Ovary (tissue), 9 donors: ENCODE measurements around the gene ENG. TPM values are rescaled to one million over a fixed set of nuclear protein-coding genes. Genes with fewer than 3 reads are reported as not detected.

Experiments
- DNase-seq, 5 donors: peaks; one replicate each; pipeline ENCODE4 v3.0.0-alpha.2; 2019 to 2020
- H3K27ac ChIP-seq, 2 donors: fragments of 200-600 bp; one replicate each; pipeline versions ENCODE4 v1.5.1 to v1.8.0; 2019 to 2022
- H3K27me3 ChIP-seq: fragments of 200-600 bp; one replicate; pipeline ENCODE4 v1.8.0; 2022
- H3K36me3 ChIP-seq: fragments of 200-600 bp; sonication (generic); one replicate; pipeline ENCODE4 v1.5.1; 2019
- H3K4me1 ChIP-seq: one replicate; pipeline ENCODE4 v1.8.1; 2013; ENCODE audit warnings: mild to moderate bottlenecking, moderate library complexity; ENCODE audit not compliant: insufficient read depth
- H3K4me3 ChIP-seq: fragments of 200-600 bp; sonication (generic); one replicate; pipeline ENCODE4 v1.5.1; 2017
- H3K9me3 ChIP-seq, 2 donors: fragments of 200-600 bp in 1 of 2; sonication (generic) in 1 of 2; one replicate each; pipeline versions ENCODE4 v1.5.1 to v1.8.1; 2013 to 2019; ENCODE audit warnings: mild to moderate bottlenecking in 1 of 2, moderate library complexity in 1 of 2
- CTCF ChIP-seq, 3 donors: fragments of 450-650 bp in 2 of 3; fragments of 200-600 bp in 1 of 3; IDR thresholded peaks; one replicate each; pipeline versions ENCODE4 v1.5.1 to v1.8.0; 2016 to 2022; ENCODE audit warnings: antibody characterized with exemption in 3 of 3, mild to moderate bottlenecking in 1 of 3
- EP300 ChIP-seq: sonication (generic); formaldehyde crosslinking; IDR thresholded peaks from one replicate; pipeline ENCODE4 v1.6.1; 2017; ENCODE audit warnings: antibody characterized with exemption
- POLR2A ChIP-seq: fragments of 450-650 bp; IDR thresholded peaks from one replicate; pipeline ENCODE4 v1.6.1; 2017; ENCODE audit warnings: antibody characterized with exemption, mild to moderate bottlenecking, moderate library complexity
- WGBS, 3 donors: extraction: QIAGEN DNeasy Blood & Tissue Kit in 1 of 3; methylation state at CpG; one replicate each; pipeline versions ENCODE4 v1.1.5 to v1.1.7; 2013 to 2017; 5-methylcytosine and 5-hydroxymethylcytosine counted together
- intact Hi-C, 4 donors: fragments of 100-400 bp; cut with DNase I; formaldehyde crosslinking; loops; one replicate each; pipeline versions ENCODE4 v1.11.0 to v1.15.1; 2022 to 2023
- polyA plus RNA-seq, 2 donors: library from polyadenylated mRNA; stranded (reverse); fragments of 200-250 nt in 1 of 2; fragments of 350-450 nt in 1 of 2; fragmentation: Illumina TruSeq in 1 of 2; extraction: RNeasy Lipid Tissue Mini Kit (QIAGEN cat#74804) in 1 of 2; gene quantifications; one replicate each; pipeline ENCODE4 v1.2.3, GENCODE V29; 2013 to 2014
- total RNA-seq, 7 donors: library from RNA; depleted of rRNA in 2 of 7; stranded (reverse); fragments of >200 nt in 2 of 7; fragmentation: NEBNext Ultra II Directional in 3 of 7; extraction: Animal tissue kit (Norgen Biotek cat#: 25700) in 3 of 7; gene quantifications; one replicate each; pipeline versions ENCODE4 v1.1.0 to v1.2.4, GENCODE V29; 2016 to 2023
- donor health status: DM: no; HTN: no; CAD: no; lungs with moderate emphysema.
- donor health status: DM: no; HTN: no; CAD: no.
- donor health status: Bipolar disorder and iron deficiency.
- donor health status: DM: yes; HTN: yes; CAD: no.
- donor health status: DM: no; HTN: no; CAD: no.
- donor health status: DM: yes; HTN: yes; CAD: no.

The ENG gene
- total and polyA plus RNA-seq, 9 donors, result 54.7 to 298 (median 191) TPM

- no peaks in the 10 kb centered on the region for H3K27me3 ChIP-seq
- H3K4me1 ChIP-seq, result peaks cover 72% of the 10 kb centered on the region
- 14 to 41% (median 16%) methylated on average over 17 of the region's 17 CpGs for WGBS, 3 donors
- no peak overlapping the region for H3K4me3 ChIP-seq
- H3K9me3 ChIP-seq, result no peaks in the 10 kb centered on the region
- H3K36me3 ChIP-seq, result no peaks in the 10 kb centered on the region
- DNase-seq, result peak; percentile 70 to 81 (median 72)
- peak overlapping the region; percentile 88 to 96 for H3K27ac ChIP-seq
- no peak for TF ChIP-seq CTCF (IDR thresholded peaks at IDR 0.05)
- TF ChIP-seq POLR2A, result peak; percentile 7
- no peak for TF ChIP-seq EP300
- intact Hi-C loops, result no loop called here
Observed at GRCh38 chr9:127835991-127836516, 18.4 kb downstream of the ENG start.

- no peak for DNase-seq
- 6 to 15% (median 8%) methylated on average over 1 of the region's 1 CpG for WGBS, 3 donors
- no peaks in the 10 kb centered on the region for H3K9me3 ChIP-seq
- no peaks in the 10 kb centered on the region for H3K36me3 ChIP-seq
- peak overlapping the region; percentile 67 to 96 for H3K27ac ChIP-seq
- no peaks in the 10 kb centered on the region for H3K27me3 ChIP-seq
- intact Hi-C loops, result no loop called here
- peaks cover 61% of the 10 kb centered on the region for H3K4me1 ChIP-seq
- no peak overlapping the region for H3K4me3 ChIP-seq
- peak in 1 of 3 donors; percentile 16 for TF ChIP-seq CTCF (IDR thresholded peaks at IDR 0.05)
- TF ChIP-seq EP300, result peak; percentile 72
- no peak for TF ChIP-seq POLR2A
Observed at GRCh38 chr9:127833555-127833954, 20.9 kb downstream of the ENG start.

- peak overlapping the region; percentile 23 to 96 for H3K27ac ChIP-seq
- peak in 1 of 5 donors; percentile 46 for DNase-seq
- H3K27me3 ChIP-seq, result no peaks in the 10 kb centered on the region
- H3K9me3 ChIP-seq, result no peaks in the 10 kb centered on the region
- 55 to 60% (median 59%) methylated on average over 7 of the region's 7 CpGs for WGBS, 3 donors
- peaks cover 57% of the 10 kb centered on the region for H3K4me1 ChIP-seq
- TF ChIP-seq POLR2A (no peak), EP300 (no peak), CTCF (IDR thresholded peaks at IDR 0.05) (no peak)
- no peaks in the 10 kb centered on the region for H3K36me3 ChIP-seq
- intact Hi-C loops, result no loop called here
- no peak overlapping the region for H3K4me3 ChIP-seq
Observed at GRCh38 chr9:127832248-127832647, 22.2 kb downstream of the ENG start.

- TF ChIP-seq CTCF (IDR thresholded peaks at IDR 0.05) (no peak), POLR2A (no peak), EP300 (no peak)
- H3K4me1 ChIP-seq, result peaks cover 41% of the 10 kb centered on the region
- no peaks in the 10 kb centered on the region for H3K9me3 ChIP-seq
- H3K4me3 ChIP-seq, result no peak overlapping the region
- no peaks in the 10 kb centered on the region for H3K36me3 ChIP-seq
- peak overlapping the region; percentile 77 to 96 for H3K27ac ChIP-seq
- peak in 1 of 5 donors; percentile 57 for DNase-seq
- intact Hi-C loops, result loop anchor here in 2 of 4 donors (5.0 kb wide), 2 partner anchors 33 to 38 kb away; no protein-coding TSS in a partner anchor
- WGBS, 3 donors, result 39 to 56% (median 51%) methylated on average over 6 of the region's 6 CpGs
- no peaks in the 10 kb centered on the region for H3K27me3 ChIP-seq
Observed at GRCh38 chr9:127829205-127829906, 25.1 kb downstream of the ENG start.
